ENCODE data around the gene TMEFF2.

TMEFF2 gene

GRCh38 chr2:191976436-191976835 lies 218.3 kb downstream of the TMEFF2 start:
- no peak overlapping the region for H3K27ac ChIP-seq (ENCODE audit: extremely low read depth, low read depth, low read length)
- no peaks in the 10 kb centered on the region for H3K4me1 ChIP-seq (ENCODE audit: control insufficient read depth, insufficient read depth, low read length)
- H3K4me3 ChIP-seq (ENCODE audit: low read depth, low read length), result no peak overlapping the region
- ChIA-PET CTCF (no interaction called here), POLR2A (no interaction called here)
- H3K9me3 ChIP-seq (ENCODE audit: control insufficient read depth, insufficient read depth, low read depth, low read length), result no peaks in the 10 kb centered on the region
- H3K36me3 ChIP-seq (ENCODE audit: control insufficient read depth in 2 of 2, insufficient read depth in 1 of 2, low read length in 2 of 2), result no peaks in the 10 kb centered on the region
- TF ChIP-seq ZBTB17 (tag by site-specific recombination; IDR thresholded peaks at IDR 0.05), result no peak
- TF ChIP-seq ZFP41 (tag by site-specific recombination; IDR thresholded peaks at IDR 0.05; ENCODE audit: borderline replicate concordance), result no peak
- no peak for TF ChIP-seq ZNF157 (tag by site-specific recombination; IDR thresholded peaks at IDR 0.05)
- TF ChIP-seq, protein P1, sequence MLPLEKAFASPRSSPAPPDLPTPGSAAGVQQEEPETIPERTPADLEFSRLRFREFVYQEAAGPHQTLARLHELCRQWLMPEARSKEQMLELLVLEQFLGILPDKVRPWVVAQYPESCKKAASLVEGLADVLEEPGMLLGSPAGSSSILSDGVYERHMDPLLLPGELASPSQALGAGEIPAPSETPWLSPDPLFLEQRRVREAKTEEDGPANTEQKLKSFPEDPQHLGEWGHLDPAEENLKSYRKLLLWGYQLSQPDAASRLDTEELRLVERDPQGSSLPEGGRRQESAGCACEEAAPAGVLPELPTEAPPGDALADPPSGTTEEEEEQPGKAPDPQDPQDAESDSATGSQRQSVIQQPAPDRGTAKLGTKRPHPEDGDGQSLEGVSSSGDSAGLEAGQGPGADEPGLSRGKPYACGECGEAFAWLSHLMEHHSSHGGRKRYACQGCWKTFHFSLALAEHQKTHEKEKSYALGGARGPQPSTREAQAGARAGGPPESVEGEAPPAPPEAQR (tag by site-specific recombination; IDR thresholded peaks at IDR 0.05), result no peak
- no peak for TF ChIP-seq ZNF707 (tag by site-specific recombination; IDR thresholded peaks at IDR 0.05)
- TF ChIP-seq ZNF624 (tag by site-specific recombination; IDR thresholded peaks at IDR 0.05), result no peak
- TF ChIP-seq YY1 (tag by site-specific recombination; IDR thresholded peaks at IDR 0.05), result no peak
- TF ChIP-seq ZNF148 (tag by site-specific recombination; IDR thresholded peaks at IDR 0.05; ENCODE audit: borderline replicate concordance), result no peak
- TF ChIP-seq ZNF324 (tag by site-specific recombination; IDR thresholded peaks at IDR 0.05), result no peak
- TF ChIP-seq ZNF416 (tag by site-specific recombination; IDR thresholded peaks at IDR 0.05), result no peak
- no peak for TF ChIP-seq GFI1B (tag by site-specific recombination; IDR thresholded peaks at IDR 0.05)
- no peak for TF ChIP-seq ZNF350 (tag by site-specific recombination; IDR thresholded peaks at IDR 0.05)
- no peak for TF ChIP-seq ZNF362 (tag by site-specific recombination; IDR thresholded peaks at IDR 0.05)
- no peak for TF ChIP-seq ZNF248 (tag by site-specific recombination; IDR thresholded peaks at IDR 0.05)
- TF ChIP-seq ZNF398 (tag by site-specific recombination; IDR thresholded peaks at IDR 0.05), result no peak
- TF ChIP-seq ZNF621 (tag by site-specific recombination; IDR thresholded peaks at IDR 0.05), result no peak
- TF ChIP-seq, protein P2, sequence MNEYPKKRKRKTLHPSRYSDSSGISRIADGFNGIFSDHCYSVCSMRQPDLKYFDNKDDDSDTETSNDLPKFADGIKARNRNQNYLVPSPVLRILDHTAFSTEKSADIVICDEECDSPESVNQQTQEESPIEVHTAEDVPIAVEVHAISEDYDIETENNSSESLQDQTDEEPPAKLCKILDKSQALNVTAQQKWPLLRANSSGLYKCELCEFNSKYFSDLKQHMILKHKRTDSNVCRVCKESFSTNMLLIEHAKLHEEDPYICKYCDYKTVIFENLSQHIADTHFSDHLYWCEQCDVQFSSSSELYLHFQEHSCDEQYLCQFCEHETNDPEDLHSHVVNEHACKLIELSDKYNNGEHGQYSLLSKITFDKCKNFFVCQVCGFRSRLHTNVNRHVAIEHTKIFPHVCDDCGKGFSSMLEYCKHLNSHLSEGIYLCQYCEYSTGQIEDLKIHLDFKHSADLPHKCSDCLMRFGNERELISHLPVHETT (tag by site-specific recombination; IDR thresholded peaks at IDR 0.05), result no peak
- TF ChIP-seq, protein P3, sequence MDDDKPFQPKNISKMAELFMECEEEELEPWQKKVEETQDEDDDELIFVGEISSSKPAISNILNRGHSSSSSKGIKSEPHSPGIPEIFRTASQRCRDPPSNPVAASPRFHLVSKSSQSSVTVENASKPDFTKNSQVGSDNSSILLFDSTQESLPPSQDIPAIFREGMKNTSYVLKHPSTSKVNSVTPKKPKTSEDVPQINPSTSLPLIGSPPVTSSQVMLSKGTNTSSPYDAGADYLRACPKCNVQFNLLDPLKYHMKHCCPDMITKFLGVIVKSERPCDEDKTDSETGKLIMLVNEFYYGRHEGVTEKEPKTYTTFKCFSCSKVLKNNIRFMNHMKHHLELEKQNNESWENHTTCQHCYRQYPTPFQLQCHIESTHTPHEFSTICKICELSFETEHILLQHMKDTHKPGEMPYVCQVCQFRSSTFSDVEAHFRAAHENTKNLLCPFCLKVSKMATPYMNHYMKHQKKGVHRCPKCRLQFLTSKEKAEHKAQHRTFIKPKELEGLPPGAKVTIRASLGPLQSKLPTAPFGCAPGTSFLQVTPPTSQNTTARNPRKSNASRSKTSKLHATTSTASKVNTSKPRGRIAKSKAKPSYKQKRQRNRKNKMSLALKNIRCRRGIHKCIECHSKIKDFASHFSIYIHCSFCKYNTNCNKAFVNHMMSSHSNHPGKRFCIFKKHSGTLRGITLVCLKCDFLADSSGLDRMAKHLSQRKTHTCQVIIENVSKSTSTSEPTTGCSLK (tag by site-specific recombination; IDR thresholded peaks at IDR 0.05), result no peak
- TF ChIP-seq REST (tag by site-specific recombination; IDR thresholded peaks at IDR 0.05), result no peak
- TF ChIP-seq ZNF670 (tag by site-specific recombination; IDR thresholded peaks at IDR 0.05; ENCODE audit: low read depth), result no peak

Data from HEK293 (cell line).